ENCODE data around the gene MAIP1.

MAIP1 gene

DNA sequence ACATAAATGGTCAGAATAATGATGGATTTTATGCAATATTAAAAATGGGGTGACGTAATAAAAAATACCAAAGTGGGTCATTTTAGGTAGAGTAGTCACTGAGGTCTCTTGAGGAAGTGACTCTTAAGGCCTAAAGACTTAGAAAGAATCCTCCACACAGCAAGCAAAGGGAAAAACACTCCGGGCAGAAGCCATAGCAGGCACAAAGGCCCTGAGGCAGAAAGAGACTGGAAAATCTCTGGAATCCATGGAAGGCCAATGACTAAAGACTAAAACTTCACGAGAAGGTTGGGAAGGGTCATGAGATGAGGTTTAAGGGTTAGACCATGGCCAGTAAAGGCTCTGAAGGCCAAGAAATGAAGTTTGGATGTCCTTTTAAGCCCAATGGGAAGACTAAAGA lies 36.9 kb downstream of the MAIP1 start:
- Histone ChIP-seq H3K4me1 (ENCODE audit: control insufficient read depth, insufficient read depth, low read length) (peaks cover 4% of the 10 kb centered on the region; the same call in 1 of the 2 replicates), H3K4me3 (ENCODE audit: low read depth, low read length) (no peak overlapping the region), H3K36me3 (ENCODE audit: control insufficient read depth, insufficient read depth, low read length) (no peaks in the 10 kb centered on the region), H3K27me3 (ENCODE audit: control insufficient read depth, insufficient read depth, low read length) (no peaks in the 10 kb centered on the region), H3K27ac (ENCODE audit: low read depth, low read length) (no peak overlapping the region), H3K9me3 (ENCODE audit: control insufficient read depth, insufficient read depth, low read depth, low read length) (no peaks in the 10 kb centered on the region), H3K9ac (ENCODE audit: low read length) (no peak overlapping the region)

DNA sequence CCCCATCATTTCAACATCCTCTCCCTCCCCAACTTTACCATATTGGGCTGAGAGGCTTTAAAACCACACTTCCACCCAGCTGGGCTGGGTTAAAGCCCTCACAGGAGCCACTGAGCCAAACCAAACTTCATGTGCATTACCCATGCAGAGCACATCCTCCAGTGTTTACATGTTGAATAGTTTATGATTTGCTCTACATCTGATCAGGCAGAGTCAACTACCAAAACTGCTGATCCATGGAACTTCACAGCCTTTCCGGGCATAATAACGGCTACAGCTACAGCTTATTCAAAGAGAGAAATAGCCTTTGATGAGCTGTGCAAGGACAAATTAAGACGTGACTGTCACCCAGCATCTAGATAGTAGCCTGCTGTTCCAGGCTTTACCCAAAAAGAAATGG lies 39.0 kb downstream of the MAIP1 start:
- Histone ChIP-seq H3K27me3 (ENCODE audit: control insufficient read depth, insufficient read depth, low read length) (no peaks in the 10 kb centered on the region), H3K27ac (ENCODE audit: low read depth, low read length) (no peak overlapping the region), H3K4me3 (ENCODE audit: low read depth, low read length) (no peak overlapping the region), H3K36me3 (ENCODE audit: control insufficient read depth, insufficient read depth, low read length) (no peaks in the 10 kb centered on the region), H3K9me3 (ENCODE audit: control insufficient read depth, insufficient read depth, low read depth, low read length) (no peaks in the 10 kb centered on the region), H3K9ac (ENCODE audit: low read length) (no peak overlapping the region), H3K4me1 (ENCODE audit: control insufficient read depth, insufficient read depth, low read length) (no peaks in the 10 kb centered on the region)

DNA sequence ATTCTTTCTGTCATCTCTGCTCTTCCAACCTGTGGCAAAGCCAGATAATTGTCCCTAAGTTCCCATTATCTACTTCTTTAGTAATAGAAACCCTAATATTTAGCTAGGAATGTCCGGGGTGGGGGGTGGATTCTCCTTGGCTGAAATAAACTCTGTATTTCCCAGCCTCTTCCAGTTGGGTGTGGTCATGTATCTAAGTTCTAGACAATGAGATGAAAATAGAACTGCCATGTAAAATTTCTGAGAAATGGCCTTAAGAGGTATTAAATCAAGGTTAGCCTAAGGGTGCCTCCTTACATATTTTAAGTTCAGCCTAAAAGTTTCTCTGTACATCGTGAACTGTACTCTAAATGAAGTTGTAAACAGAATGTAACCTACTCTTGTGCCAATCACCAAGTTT lies 39.5 kb downstream of the MAIP1 start:
- Histone ChIP-seq H3K9me3 (ENCODE audit: control insufficient read depth, insufficient read depth, low read depth, low read length) (no peaks in the 10 kb centered on the region), H3K36me3 (ENCODE audit: control insufficient read depth, insufficient read depth, low read length) (no peaks in the 10 kb centered on the region), H3K4me3 (ENCODE audit: low read depth, low read length) (no peak overlapping the region), H3K27me3 (ENCODE audit: control insufficient read depth, insufficient read depth, low read length) (no peaks in the 10 kb centered on the region), H3K4me1 (ENCODE audit: control insufficient read depth, insufficient read depth, low read length) (no peaks in the 10 kb centered on the region), H3K9ac (ENCODE audit: low read length) (no peak overlapping the region), H3K27ac (ENCODE audit: low read depth, low read length) (no peak overlapping the region)

DNA sequence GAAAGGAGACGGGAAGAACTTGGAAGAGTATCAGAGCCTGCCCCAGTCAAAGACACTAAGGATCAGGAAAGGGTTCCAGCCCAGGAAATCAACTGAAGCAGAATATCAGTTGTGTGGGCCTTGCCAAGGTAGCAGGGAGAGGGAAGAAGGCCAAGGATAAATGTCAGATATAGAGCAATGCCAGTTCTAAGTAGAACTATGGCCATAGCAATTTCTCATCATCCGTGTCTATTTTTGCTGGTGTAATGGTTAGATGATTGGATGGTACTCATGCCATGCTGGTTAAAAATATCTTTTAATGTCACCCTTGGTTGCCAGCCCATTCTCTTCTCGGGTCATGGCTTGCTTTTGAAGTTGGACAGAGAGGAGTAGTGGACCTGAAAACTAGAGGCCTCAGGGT lies 41.9 kb downstream of the MAIP1 start:
- no peaks in the 10 kb centered on the region for H3K36me3 ChIP-seq (ENCODE audit: control insufficient read depth, insufficient read depth, low read length)
- H3K27ac ChIP-seq (ENCODE audit: low read depth, low read length), result no peak overlapping the region

DNA sequence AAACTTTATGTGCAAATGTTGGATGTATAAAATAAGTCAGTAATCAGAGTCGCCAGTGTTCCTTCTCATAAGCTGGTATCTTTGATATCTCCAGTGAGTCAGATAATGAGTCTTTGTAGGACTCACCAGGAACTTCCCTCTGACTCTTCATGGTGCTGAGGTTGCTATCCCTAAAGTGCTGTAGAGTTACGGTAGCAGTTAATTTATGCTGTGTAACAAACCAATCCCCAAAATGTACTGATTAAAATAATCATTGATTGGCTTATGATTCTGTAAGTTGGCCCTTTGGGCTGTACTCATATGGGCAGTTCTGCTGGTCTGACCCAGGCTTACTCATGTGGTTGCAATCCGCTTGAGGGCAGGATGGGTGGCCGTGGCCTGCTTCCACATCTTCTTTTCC lies 43.8 kb downstream of the MAIP1 start:
- Histone ChIP-seq H3K9ac (ENCODE audit: low read length) (no peak overlapping the region), H3K27ac (ENCODE audit: low read depth, low read length) (no peak overlapping the region), H3K36me3 (ENCODE audit: control insufficient read depth, insufficient read depth, low read length) (no peaks in the 10 kb centered on the region), H3K4me1 (ENCODE audit: control insufficient read depth, insufficient read depth, low read length) (peaks cover 14% of the 10 kb centered on the region), H3K9me3 (ENCODE audit: control insufficient read depth, insufficient read depth, low read depth, low read length) (no peaks in the 10 kb centered on the region), H3K4me3 (ENCODE audit: low read depth, low read length) (no peak overlapping the region), H3K27me3 (ENCODE audit: control insufficient read depth, insufficient read depth, low read length) (no peaks in the 10 kb centered on the region)

More for the DNA sequence above, 41.9 kb downstream of the MAIP1 start:
- no peak overlapping the region for H3K4me3 ChIP-seq (ENCODE audit: low read depth, low read length)
- no peaks in the 10 kb centered on the region for H3K4me1 ChIP-seq (ENCODE audit: control insufficient read depth, insufficient read depth, low read length)
- no peaks in the 10 kb centered on the region for H3K27me3 ChIP-seq (ENCODE audit: control insufficient read depth, insufficient read depth, low read length)
- H3K9ac ChIP-seq (ENCODE audit: low read length), result no peak overlapping the region
- H3K9me3 ChIP-seq (ENCODE audit: control insufficient read depth, insufficient read depth, low read depth, low read length), result no peaks in the 10 kb centered on the region

DNA sequence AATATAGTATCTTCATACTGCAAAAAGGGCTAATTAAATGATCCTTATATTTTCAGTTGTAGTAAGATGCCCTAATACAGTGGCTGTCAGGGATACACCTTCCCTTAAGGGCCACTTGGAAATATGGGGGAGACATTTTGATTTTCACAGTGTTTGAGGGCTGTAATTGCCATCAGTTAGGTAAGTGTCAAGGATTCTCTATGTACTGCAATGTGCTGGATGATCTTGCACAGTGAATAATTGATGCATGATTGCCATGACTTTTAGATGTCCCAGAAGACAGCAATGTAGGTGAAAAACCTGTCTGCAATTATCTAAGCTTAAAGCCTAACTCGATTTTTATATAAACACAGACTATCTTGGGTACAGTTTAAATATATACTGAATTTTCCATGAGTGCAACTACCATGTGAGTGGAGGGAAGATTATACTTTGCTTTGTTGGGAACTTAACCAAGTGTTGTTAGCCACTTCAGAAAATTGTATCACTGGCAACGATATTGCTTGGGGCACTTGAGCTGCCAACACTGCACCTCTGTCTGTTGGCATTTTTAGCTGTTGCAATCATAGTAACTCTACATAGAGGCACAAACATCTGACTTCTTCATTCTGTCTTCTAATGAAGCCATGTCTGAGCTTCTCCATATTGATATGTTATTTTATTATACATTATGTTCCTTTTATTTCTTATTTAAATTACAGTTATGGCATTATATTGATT lies 45.2 kb downstream of the MAIP1 start:
- H3K36me3 ChIP-seq (ENCODE audit: control insufficient read depth, insufficient read depth, low read length), result no peaks in the 10 kb centered on the region
- H3K27ac ChIP-seq (ENCODE audit: low read depth, low read length), result no peak overlapping the region
- no peaks in the 10 kb centered on the region; the same call in 1 of the 2 replicates for H3K9me3 ChIP-seq (ENCODE audit: control insufficient read depth, insufficient read depth, low read depth, low read length)
- H3K9ac ChIP-seq (ENCODE audit: low read length), result no peak overlapping the region
- H3K4me3 ChIP-seq (ENCODE audit: low read depth, low read length), result no peak overlapping the region
- H3K4me1 ChIP-seq (ENCODE audit: control insufficient read depth, insufficient read depth, low read length), result peaks cover 16% of the 10 kb centered on the region
- H3K27me3 ChIP-seq (ENCODE audit: control insufficient read depth, insufficient read depth, low read length), result no peaks in the 10 kb centered on the region

DNA sequence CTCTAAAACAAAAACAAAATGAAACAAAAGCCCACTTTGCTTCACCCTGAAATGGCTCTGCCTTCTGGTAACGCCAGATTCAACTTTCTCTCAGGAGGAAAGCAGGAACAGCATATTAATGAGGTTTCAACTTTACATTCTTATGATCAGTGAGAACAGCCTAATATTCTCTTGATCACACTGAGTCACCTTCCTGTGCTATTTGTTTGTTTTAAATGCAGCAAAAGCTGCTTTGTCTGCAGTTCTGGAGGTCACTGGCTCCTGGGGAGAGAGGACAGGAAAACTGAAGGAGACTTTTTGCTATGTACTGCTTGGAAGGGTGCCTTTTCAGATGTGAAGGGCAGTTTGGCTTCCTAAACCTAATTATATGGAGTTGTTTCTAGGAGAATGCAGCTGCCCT lies 48.1 kb downstream of the MAIP1 start:
- no peak overlapping the region for H3K4me3 ChIP-seq (ENCODE audit: low read depth, low read length)

DNA sequence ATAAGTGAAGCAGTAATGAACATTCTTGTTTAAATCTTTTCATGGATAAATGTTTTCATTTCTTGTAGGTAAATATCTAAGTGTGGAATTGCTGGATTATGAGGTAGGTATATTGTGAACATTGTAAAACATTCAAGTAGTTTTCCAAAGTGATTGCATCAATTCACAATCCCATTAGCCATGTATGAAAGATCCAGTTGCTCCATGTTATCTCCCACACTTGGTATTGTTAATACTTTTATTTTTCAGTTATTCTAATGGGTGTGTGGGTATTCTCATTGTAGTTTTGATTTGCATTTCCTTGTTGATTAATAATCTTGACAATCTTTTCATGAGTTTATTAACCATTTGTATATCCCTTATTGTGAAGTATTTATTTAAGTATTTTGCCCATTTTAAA lies 50.3 kb downstream of the MAIP1 start:
- Histone ChIP-seq H3K27me3 (ENCODE audit: control insufficient read depth, insufficient read depth, low read length) (no peaks in the 10 kb centered on the region), H3K27ac (ENCODE audit: low read depth, low read length) (no peak overlapping the region), H3K4me3 (ENCODE audit: low read depth, low read length) (no peak overlapping the region), H3K9ac (ENCODE audit: low read length) (no peak overlapping the region), H3K4me1 (ENCODE audit: control insufficient read depth, insufficient read depth, low read length) (peaks cover 16% of the 10 kb centered on the region), H3K36me3 (ENCODE audit: control insufficient read depth, insufficient read depth, low read length) (no peaks in the 10 kb centered on the region), H3K9me3 (ENCODE audit: control insufficient read depth, insufficient read depth, low read depth, low read length) (peaks cover 9% of the 10 kb centered on the region)

More for the DNA sequence above, 48.1 kb downstream of the MAIP1 start:
- no peaks in the 10 kb centered on the region for H3K36me3 ChIP-seq (ENCODE audit: control insufficient read depth, insufficient read depth, low read length)
- H3K4me1 ChIP-seq (ENCODE audit: control insufficient read depth, insufficient read depth, low read length), result peaks cover 16% of the 10 kb centered on the region
- H3K27me3 ChIP-seq (ENCODE audit: control insufficient read depth, insufficient read depth, low read length), result no peaks in the 10 kb centered on the region
- peaks cover 9% of the 10 kb centered on the region for H3K9me3 ChIP-seq (ENCODE audit: control insufficient read depth, insufficient read depth, low read depth, low read length)
- H3K9ac ChIP-seq (ENCODE audit: low read length), result no peak overlapping the region
- no peak overlapping the region for H3K27ac ChIP-seq (ENCODE audit: low read depth, low read length)

DNA sequence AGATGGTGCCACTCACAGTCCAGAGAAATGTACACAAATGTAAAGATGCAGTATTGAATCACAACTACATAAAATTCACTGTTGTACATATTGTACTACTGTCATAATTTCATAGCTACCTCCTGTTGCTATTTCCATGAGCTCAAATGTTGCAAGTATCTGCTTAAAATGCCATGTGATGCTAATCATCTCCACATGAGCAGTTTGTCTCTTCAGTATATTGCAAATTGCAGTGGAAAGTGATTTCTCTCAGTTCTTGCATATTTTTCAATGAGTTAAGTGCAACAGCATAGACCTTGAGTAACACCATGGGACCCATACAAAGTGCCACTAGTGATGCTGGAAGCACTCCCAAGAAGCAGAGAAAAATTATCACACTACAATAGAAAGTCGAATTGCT lies 51.9 kb downstream of the MAIP1 start:
- no peak overlapping the region for H3K27ac ChIP-seq (ENCODE audit: low read depth, low read length)
- no peaks in the 10 kb centered on the region for H3K36me3 ChIP-seq (ENCODE audit: control insufficient read depth, insufficient read depth, low read length)
- H3K4me1 ChIP-seq (ENCODE audit: control insufficient read depth, insufficient read depth, low read length), result peaks cover 16% of the 10 kb centered on the region
- no peak overlapping the region for H3K9ac ChIP-seq (ENCODE audit: low read length)
- no peaks in the 10 kb centered on the region for H3K27me3 ChIP-seq (ENCODE audit: control insufficient read depth, insufficient read depth, low read length)
- peaks cover 9% of the 10 kb centered on the region for H3K9me3 ChIP-seq (ENCODE audit: control insufficient read depth, insufficient read depth, low read depth, low read length)
- H3K4me3 ChIP-seq (ENCODE audit: low read depth, low read length), result no peak overlapping the region

DNA sequence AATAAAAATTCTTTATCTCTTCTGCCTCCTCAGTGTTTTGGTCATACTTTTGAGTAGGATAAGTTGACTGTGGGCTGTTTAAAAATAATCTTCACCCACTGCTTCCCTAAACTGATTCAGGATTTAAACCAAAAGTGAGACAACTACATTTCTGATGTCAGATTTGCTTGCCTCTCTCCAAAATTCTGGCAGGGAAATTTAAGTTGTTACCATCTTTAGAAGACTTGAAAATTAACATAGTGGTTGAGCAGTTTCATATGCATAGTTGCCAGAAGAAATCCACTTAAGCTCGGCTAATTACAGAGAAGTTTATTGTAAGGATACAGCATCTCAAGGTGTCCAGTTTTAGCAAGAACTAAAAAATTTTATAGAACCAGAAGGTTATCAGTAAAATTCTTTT lies 57.0 kb downstream of the MAIP1 start:
- no peak overlapping the region for H3K27ac ChIP-seq (ENCODE audit: low read depth, low read length)
- H3K4me3 ChIP-seq (ENCODE audit: low read depth, low read length), result no peak overlapping the region

More for the DNA sequence above, 57.0 kb downstream of the MAIP1 start:
- Histone ChIP-seq H3K9ac (ENCODE audit: low read length) (no peak overlapping the region), H3K27me3 (ENCODE audit: control insufficient read depth, insufficient read depth, low read length) (no peaks in the 10 kb centered on the region), H3K4me1 (ENCODE audit: control insufficient read depth, insufficient read depth, low read length) (no peaks in the 10 kb centered on the region), H3K36me3 (ENCODE audit: control insufficient read depth, insufficient read depth, low read length) (no peaks in the 10 kb centered on the region), H3K9me3 (ENCODE audit: control insufficient read depth, insufficient read depth, low read depth, low read length) (peaks cover 13% of the 10 kb centered on the region)

All from HUES6 (cell line).